ENCODE measurements around the gene PIK3CG. TPM values are rescaled to one million over a fixed set of nuclear protein-coding genes. Genes with fewer than 3 reads are reported as not detected.

PIK3CG gene
- total RNA-seq, 1 donor from 2014 or later = 0.23 TPM

DNA sequence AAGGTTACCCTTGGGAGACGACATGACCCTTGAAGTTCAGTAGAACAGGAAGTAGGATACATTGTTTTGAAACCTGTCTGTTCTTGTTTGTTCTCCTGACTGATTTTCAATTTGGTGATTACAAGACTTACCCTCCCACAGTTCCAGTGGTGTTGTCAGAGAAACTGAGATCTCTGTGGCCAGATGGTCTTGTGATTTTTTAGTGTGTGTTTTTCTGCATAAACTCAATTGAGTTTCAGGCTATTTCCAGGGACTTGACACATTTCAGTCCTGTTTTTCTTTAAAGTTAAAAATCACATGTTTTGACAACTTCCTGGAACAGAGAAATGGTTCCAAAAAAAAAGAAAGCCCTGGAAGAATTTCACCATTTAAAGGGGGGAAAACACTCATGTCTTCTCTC is 22.3 kb downstream of the PIK3CG start:
- H3K4me3 ChIP-seq (ENCODE audit: low read depth, low read length) = no peak overlapping the region
- DNase-seq (ENCODE audit: low read depth) = no peak
- TF ChIP-seq, protein P1, sequence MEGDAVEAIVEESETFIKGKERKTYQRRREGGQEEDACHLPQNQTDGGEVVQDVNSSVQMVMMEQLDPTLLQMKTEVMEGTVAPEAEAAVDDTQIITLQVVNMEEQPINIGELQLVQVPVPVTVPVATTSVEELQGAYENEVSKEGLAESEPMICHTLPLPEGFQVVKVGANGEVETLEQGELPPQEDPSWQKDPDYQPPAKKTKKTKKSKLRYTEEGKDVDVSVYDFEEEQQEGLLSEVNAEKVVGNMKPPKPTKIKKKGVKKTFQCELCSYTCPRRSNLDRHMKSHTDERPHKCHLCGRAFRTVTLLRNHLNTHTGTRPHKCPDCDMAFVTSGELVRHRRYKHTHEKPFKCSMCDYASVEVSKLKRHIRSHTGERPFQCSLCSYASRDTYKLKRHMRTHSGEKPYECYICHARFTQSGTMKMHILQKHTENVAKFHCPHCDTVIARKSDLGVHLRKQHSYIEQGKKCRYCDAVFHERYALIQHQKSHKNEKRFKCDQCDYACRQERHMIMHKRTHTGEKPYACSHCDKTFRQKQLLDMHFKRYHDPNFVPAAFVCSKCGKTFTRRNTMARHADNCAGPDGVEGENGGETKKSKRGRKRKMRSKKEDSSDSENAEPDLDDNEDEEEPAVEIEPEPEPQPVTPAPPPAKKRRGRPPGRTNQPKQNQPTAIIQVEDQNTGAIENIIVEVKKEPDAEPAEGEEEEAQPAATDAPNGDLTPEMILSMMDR (conservative IDR thresholded peaks at IDR 0.05; ENCODE audit: low read depth, low read length) = no peak

DNA sequence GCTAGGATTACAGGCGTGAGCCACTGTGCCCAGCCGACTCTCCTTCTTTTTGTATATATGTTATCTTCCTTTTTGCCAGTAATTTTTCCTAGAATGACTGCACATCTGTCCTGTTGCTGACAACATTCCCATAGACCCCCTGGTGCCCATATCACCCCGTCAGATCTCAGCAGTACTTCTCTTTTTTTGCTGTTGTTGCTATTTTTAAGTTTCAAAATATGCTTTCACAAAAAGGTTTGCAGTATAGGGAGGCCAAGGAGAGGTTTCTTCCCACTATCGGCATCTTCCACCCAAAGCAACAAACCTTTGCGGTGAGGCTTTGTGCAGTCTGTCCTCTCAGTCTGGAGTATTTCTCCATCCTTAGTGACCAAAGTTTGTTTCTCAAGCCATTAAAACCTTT is 23.1 kb downstream of the PIK3CG start:
- H3K4me3 ChIP-seq (ENCODE audit: low read depth, low read length) = no peak overlapping the region
- no peak for DNase-seq (ENCODE audit: low read depth)
- TF ChIP-seq, protein P1 (conservative IDR thresholded peaks at IDR 0.05; ENCODE audit: low read depth, low read length) = no peak

DNA sequence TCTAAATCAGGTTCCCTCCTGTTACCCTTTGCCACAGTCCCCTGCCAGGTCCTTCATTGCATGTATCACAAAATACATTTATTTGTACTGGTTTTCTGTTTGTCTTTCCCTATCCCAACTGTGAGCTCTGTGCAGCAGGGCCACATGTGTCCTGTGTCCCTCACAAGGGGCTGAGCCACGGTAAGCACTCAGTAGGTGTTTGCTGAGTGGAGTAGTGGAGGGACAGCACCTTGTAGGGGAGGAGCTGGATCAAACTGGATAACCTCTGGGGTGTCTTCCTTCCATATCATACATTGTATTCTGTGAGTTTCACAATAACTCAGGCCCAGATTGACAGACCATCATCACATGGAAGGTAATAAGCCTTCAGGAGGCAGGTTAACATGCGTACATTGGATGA is 25.9 kb downstream of the PIK3CG start:
- H3K4me3 ChIP-seq (ENCODE audit: low read depth, low read length) = no peak overlapping the region
- DNase-seq (ENCODE audit: low read depth) = no peak
- TF ChIP-seq, protein P1 (conservative IDR thresholded peaks at IDR 0.05; ENCODE audit: low read depth, low read length) = no peak

DNA sequence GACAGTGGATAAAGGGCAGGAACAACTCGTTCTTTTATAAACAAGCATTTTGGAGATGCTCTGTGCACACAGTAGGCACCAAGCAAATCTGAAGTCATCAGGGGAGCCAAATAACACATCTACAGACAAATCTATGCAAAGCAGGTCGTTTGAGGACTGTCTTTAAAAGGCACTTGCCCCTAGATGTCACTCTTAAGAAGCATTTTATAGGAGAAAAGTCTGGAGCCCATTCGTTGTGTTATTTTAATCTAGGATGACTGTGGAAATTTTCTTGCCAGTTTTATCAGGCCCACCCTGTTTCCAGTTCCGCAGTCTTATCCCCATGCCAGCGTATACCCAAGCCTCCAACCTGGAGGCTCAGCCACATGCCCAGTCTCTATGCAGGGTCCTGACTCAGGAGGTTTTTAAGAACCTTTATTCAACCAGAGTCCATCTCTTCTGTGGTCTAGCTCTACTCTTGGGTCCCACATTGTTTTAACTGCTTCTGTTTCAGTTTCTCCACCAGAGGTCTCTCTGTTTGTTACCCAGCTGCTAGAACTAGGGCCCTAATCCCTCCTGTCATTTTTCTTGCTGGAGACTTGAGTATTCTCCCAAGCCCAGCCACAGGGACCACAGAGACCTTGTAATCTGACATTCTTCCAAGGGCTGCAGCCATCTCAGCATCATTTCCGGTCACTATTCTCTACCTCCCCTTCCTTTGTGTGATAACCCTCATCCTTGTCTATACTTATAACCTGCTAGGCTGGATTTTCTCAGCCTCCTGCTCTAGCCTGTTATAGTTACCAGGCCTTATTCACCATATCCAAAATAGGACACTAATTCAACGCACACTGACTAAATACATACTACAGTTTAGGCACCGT is 26.7 kb downstream of the PIK3CG start:
- TF ChIP-seq, protein P1 (conservative IDR thresholded peaks at IDR 0.05; ENCODE audit: low read depth, low read length) = peak; percentile 2
- H3K4me3 ChIP-seq (ENCODE audit: low read depth, low read length) = no peak overlapping the region
- DNase-seq (ENCODE audit: low read depth) = no peak

DNA sequence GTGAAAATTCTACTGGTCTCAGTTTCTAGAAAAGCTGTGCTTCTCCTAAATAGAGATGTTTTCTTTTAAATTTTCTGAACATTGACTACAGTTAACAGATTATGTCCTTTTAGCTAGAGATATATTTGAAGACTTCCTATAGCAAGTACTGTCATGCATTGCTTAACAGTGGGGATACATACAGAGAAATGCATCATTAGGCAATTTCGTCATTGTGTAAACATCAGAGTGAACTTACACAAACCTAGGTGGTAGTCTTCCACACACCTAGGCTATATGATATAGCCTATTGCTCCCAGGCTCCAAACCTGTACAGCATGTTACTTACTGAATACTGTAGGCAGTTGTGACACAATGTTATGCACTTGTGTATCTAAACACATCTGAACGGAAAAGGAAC is 28.5 kb downstream of the PIK3CG start:
- no peak overlapping the region for H3K4me3 ChIP-seq (ENCODE audit: low read depth, low read length)
- DNase-seq (ENCODE audit: low read depth) = no peak
- TF ChIP-seq, protein P1 (conservative IDR thresholded peaks at IDR 0.05; ENCODE audit: low read depth, low read length) = no peak

DNA sequence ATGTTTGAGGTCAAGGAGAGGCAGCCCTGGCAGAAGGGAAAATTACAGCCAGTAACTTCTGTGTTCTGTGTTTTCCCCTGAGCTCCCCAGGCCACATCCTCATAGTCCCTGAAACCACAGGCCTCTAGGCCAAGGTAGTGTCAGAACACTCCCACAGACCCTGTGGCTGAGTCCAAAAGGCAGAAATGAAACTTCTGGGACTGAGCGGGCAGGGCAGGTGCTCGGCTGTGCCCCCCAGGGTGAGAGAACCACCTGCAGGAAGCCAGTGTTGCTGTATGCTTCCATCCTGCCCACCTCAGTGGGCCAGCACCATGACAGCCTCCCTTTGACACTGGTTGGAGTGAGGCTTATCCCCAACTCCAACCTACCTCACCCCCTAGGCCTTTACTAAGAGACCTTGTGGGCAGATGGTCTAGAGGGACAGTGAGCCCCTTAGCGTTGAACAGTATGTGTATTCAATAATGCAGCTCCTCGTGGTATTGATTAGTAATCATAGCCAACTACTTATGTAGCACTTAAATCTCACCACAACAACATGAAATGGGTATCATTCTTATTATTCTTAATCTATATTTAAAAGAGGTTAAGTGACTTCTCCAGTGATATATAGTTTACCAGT is 30.3 kb downstream of the PIK3CG start:
- H3K4me3 ChIP-seq (ENCODE audit: low read depth, low read length) = no peak overlapping the region
- DNase-seq (ENCODE audit: low read depth) = no peak
- TF ChIP-seq, protein P1 (conservative IDR thresholded peaks at IDR 0.05; ENCODE audit: low read depth, low read length) = no peak
